Ascending aorta (tissue), 2 donors: ENCODE measurements around the gene BBOX1. TPM values are rescaled to one million over a fixed set of nuclear protein-coding genes. Genes with fewer than 3 reads are reported as not detected.
A peak's percentile ranks its signal among the peaks of the same experiment; 100 is the strongest.
"Not testable (repeated sequence)": the region's sequence is repeated elsewhere in the genome, so short reads cannot be mapped to it uniquely, and the experiment has no call there.

ENCODE experiments used
- DNase-seq, 2 donors: peaks; one replicate each; pipeline ENCODE4 v3.0.0-alpha.2; 2019; ENCODE audit warnings: low spot score in 2 of 2
- H3K27ac ChIP-seq, 2 donors: fragments of 200-600 bp; sonication (generic); one replicate each; pipeline ENCODE4 v1.5.1; 2016 to 2017; ENCODE audit warnings: mild to moderate bottlenecking in 1 of 2
- H3K27me3 ChIP-seq: fragments of 200-600 bp; sonication (generic); one replicate; pipeline ENCODE4 v1.5.1; 2017
- H3K36me3 ChIP-seq, 2 donors: fragments of 200-600 bp; sonication (generic); one replicate each; pipeline ENCODE4 v1.5.1; 2016
- H3K4me1 ChIP-seq, 2 donors: fragments of 200-600 bp; sonication (generic); one replicate each; pipeline ENCODE4 v1.5.1; 2016 to 2017; ENCODE audit warnings: mild to moderate bottlenecking in 1 of 2
- H3K4me3 ChIP-seq, 2 donors: fragments of 200-600 bp; sonication (generic); one replicate each; pipeline ENCODE4 v1.5.1; 2016 to 2017; ENCODE audit warnings: mild to moderate bottlenecking in 1 of 2
- H3K9me3 ChIP-seq, 2 donors: fragments of 200-600 bp; sonication (generic); one replicate each; pipeline ENCODE4 v1.5.1; 2016
- CTCF ChIP-seq, 3 experiments: fragments of 200-600 bp in 2 of 3; fragments of 450-650 bp in 1 of 3; sonication (generic) in 2 of 3; IDR thresholded peaks; one replicate each; pipeline ENCODE4 v1.5.1; 2016 to 2019; ENCODE audit warnings: antibody characterized with exemption in 3 of 3, mild to moderate bottlenecking in 1 of 3, moderate library complexity in 1 of 3
- intact Hi-C: fragments of 100-400 bp; cut with DNase I; formaldehyde crosslinking; loops from one replicate; pipeline ENCODE4 v1.15.1; 2023
- total RNA-seq: library from RNA; depleted of rRNA; stranded (reverse); fragments of >200 nt; gene quantifications from one replicate; pipeline ENCODE4 v1.1.0, GENCODE V29; 2016

BBOX1 gene
- total RNA-seq, 1 donor from 2014 or later = not detected

GRCh38 chr11:26997378-26997777 is 43.2 kb upstream of the BBOX1 start:
- no peaks in the 10 kb centered on the region for H3K27me3 ChIP-seq
- intact Hi-C loops = no loop called here
- H3K36me3 ChIP-seq = peaks cover 0 to 3% of the 10 kb centered on the region in 2 donors
- H3K4me1 ChIP-seq = peaks cover 0 to 7% of the 10 kb centered on the region in 2 donors
- peak overlapping the region; percentile 81 to 92 for H3K27ac ChIP-seq
- H3K9me3 ChIP-seq = no peaks in the 10 kb centered on the region
- no peak for DNase-seq
- TF ChIP-seq CTCF (IDR thresholded peaks at IDR 0.05) = no peak
- peak overlapping the region; percentile 60 to 93 for H3K4me3 ChIP-seq

- H3K36me3 ChIP-seq, H3K27me3 ChIP-seq, H3K9me3 ChIP-seq, H3K4me1 ChIP-seq, intact Hi-C loops, DNase-seq, H3K4me3 ChIP-seq: not testable (repeated sequence)
- peak overlapping the region; percentile 28 to 43 for H3K27ac ChIP-seq
These were observed 39.4 kb upstream of the BBOX1 start for GRCh38 chr11:27001136-27001730.

GRCh38 chr11:27002431-27002830 is 38.2 kb upstream of the BBOX1 start:
- Histone ChIP-seq H3K4me1 (peaks cover 0 to 6% of the 10 kb centered on the region in 2 donors), H3K27me3 (no peaks in the 10 kb centered on the region), H3K9me3 (no peaks in the 10 kb centered on the region), H3K27ac (peak overlapping the region; percentile 28 to 43), H3K36me3 (peaks cover 0 to 3% of the 10 kb centered on the region in 2 donors), H3K4me3 (no peak overlapping the region)
- TF ChIP-seq CTCF (IDR thresholded peaks at IDR 0.05) = no peak
- no peak for DNase-seq
- intact Hi-C loops = no loop called here

GRCh38 chr11:27002838-27003237 is 37.8 kb upstream of the BBOX1 start:
- Histone ChIP-seq H3K27ac (no peak overlapping the region), H3K4me3 (no peak overlapping the region), H3K9me3 (no peaks in the 10 kb centered on the region), H3K27me3 (no peaks in the 10 kb centered on the region), H3K36me3 (peaks cover 0 to 1% of the 10 kb centered on the region in 2 donors), H3K4me1 (peaks cover 0 to 6% of the 10 kb centered on the region in 2 donors)
- TF ChIP-seq CTCF (IDR thresholded peaks at IDR 0.05) = no peak
- intact Hi-C loops = no loop called here
- no peak for DNase-seq

- Histone ChIP-seq H3K4me3 (no peak overlapping the region), H3K27ac (no peak overlapping the region), H3K4me1 (peaks cover 0 to 6% of the 10 kb centered on the region in 2 donors), H3K9me3 (no peaks in the 10 kb centered on the region), H3K27me3 (no peaks in the 10 kb centered on the region), H3K36me3 (no peaks in the 10 kb centered on the region)
- no peak for TF ChIP-seq CTCF (IDR thresholded peaks at IDR 0.05)
- intact Hi-C loops = no loop called here
- DNase-seq = no peak
These were observed 36.5 kb upstream of the BBOX1 start for GRCh38 chr11:27004103-27004502.

GRCh38 chr11:27008811-27009535 is 31.6 kb upstream of the BBOX1 start:
- DNase-seq = no peak
- H3K4me3 ChIP-seq = no peak overlapping the region
- no peak overlapping the region for H3K27ac ChIP-seq
- peaks cover 0 to 13% of the 10 kb centered on the region in 2 donors for H3K4me1 ChIP-seq
- no peaks in the 10 kb centered on the region for H3K27me3 ChIP-seq
- TF ChIP-seq CTCF (IDR thresholded peaks at IDR 0.05) = no peak
- no peaks in the 10 kb centered on the region for H3K36me3 ChIP-seq
- H3K9me3 ChIP-seq = no peaks in the 10 kb centered on the region
- intact Hi-C loops = no loop called here
